Neural cell (in vitro differentiated cells): ENCODE measurements around the gene RDH14.

Experiments
- EP300 ChIP-seq: fragments of 450-650 bp; conservative IDR thresholded peaks from 2 replicates; pipeline ENCODE4 v1.6.1; 2014; ENCODE audit warnings: antibody characterized with exemption, mild to moderate bottlenecking, moderate library complexity; ENCODE audit not compliant: poor library complexity, severe bottlenecking
- EZH2 ChIP-seq: fragments of 200-600, 300-800 bp; shearing (Covaris generic), sonication (generic); IDR thresholded peaks from 2 replicates; pipeline ENCODE4 v1.6.1; 2014; ENCODE audit warnings: antibody characterized with exemption, low read length, borderline replicate concordance, mild to moderate bottlenecking; ENCODE audit not compliant: insufficient read depth, poor library complexity, severe bottlenecking
- POLR2AphosphoS5 ChIP-seq: IDR thresholded peaks from 2 replicates; pipeline ENCODE4 v1.6.1; 2012
- RAD21 ChIP-seq: fragments of 450-650 bp; conservative IDR thresholded peaks from 2 replicates; pipeline ENCODE4 v1.6.1; 2014; ENCODE audit warnings: antibody characterized with exemption, mild to moderate bottlenecking, moderate library complexity
- SMC3 ChIP-seq: fragments of 450-650 bp; conservative IDR thresholded peaks from 2 replicates; pipeline ENCODE4 v1.6.1; 2014; ENCODE audit warnings: antibody characterized with exemption, mild to moderate bottlenecking, moderate library complexity; ENCODE audit not compliant: poor library complexity
- TAF1 ChIP-seq: IDR thresholded peaks from 2 replicates; pipeline ENCODE4 v1.6.1; 2012; ENCODE audit warnings: low read depth
- TF ChIP-seq, protein P1 (sequence below): fragments of 450-650 bp; IDR thresholded peaks from 2 replicates; pipeline ENCODE4 v1.5.1; 2014; ENCODE audit warnings: antibody characterized with exemption, mild to moderate bottlenecking, moderate library complexity; ENCODE audit not compliant: poor library complexity, severe bottlenecking
- TF ChIP-seq, protein P2 (sequence below): IDR thresholded peaks from 2 replicates; pipeline ENCODE4 v1.6.1; 2012; ENCODE audit warnings: borderline replicate concordance

DNA sequence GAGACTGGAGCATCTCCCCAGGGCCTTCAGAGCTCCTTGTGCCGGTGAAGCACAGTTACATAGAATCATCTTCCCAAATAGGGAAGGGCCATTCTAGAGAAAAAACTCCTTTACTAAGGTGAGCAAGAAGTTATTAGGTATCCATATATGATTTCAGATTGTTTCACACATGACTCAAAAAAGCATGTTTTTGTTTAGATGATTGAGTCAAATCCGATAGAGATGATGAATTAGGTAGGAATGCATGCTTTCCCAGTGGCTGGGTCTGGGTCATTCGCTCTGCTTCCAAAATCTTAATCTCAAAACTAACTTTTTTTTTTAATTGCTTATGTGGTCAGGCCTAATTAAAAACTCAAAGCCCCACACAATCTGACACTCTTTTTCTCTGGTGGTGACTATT lies 25.1 kb upstream of the RDH14 start:
- TF ChIP-seq, protein P1, sequence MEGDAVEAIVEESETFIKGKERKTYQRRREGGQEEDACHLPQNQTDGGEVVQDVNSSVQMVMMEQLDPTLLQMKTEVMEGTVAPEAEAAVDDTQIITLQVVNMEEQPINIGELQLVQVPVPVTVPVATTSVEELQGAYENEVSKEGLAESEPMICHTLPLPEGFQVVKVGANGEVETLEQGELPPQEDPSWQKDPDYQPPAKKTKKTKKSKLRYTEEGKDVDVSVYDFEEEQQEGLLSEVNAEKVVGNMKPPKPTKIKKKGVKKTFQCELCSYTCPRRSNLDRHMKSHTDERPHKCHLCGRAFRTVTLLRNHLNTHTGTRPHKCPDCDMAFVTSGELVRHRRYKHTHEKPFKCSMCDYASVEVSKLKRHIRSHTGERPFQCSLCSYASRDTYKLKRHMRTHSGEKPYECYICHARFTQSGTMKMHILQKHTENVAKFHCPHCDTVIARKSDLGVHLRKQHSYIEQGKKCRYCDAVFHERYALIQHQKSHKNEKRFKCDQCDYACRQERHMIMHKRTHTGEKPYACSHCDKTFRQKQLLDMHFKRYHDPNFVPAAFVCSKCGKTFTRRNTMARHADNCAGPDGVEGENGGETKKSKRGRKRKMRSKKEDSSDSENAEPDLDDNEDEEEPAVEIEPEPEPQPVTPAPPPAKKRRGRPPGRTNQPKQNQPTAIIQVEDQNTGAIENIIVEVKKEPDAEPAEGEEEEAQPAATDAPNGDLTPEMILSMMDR, result no peak
- TF ChIP-seq RAD21 (no peak), TAF1 (no peak), POLR2AphosphoS5 (no peak), EZH2 (no peak), EP300 (no peak), SMC3 (no peak)
- TF ChIP-seq, protein P2, sequence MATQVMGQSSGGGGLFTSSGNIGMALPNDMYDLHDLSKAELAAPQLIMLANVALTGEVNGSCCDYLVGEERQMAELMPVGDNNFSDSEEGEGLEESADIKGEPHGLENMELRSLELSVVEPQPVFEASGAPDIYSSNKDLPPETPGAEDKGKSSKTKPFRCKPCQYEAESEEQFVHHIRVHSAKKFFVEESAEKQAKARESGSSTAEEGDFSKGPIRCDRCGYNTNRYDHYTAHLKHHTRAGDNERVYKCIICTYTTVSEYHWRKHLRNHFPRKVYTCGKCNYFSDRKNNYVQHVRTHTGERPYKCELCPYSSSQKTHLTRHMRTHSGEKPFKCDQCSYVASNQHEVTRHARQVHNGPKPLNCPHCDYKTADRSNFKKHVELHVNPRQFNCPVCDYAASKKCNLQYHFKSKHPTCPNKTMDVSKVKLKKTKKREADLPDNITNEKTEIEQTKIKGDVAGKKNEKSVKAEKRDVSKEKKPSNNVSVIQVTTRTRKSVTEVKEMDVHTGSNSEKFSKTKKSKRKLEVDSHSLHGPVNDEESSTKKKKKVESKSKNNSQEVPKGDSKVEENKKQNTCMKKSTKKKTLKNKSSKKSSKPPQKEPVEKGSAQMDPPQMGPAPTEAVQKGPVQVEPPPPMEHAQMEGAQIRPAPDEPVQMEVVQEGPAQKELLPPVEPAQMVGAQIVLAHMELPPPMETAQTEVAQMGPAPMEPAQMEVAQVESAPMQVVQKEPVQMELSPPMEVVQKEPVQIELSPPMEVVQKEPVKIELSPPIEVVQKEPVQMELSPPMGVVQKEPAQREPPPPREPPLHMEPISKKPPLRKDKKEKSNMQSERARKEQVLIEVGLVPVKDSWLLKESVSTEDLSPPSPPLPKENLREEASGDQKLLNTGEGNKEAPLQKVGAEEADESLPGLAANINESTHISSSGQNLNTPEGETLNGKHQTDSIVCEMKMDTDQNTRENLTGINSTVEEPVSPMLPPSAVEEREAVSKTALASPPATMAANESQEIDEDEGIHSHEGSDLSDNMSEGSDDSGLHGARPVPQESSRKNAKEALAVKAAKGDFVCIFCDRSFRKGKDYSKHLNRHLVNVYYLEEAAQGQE, result no peak
